Measurements from ENCODE around the gene DCT. TPM values are rescaled to one million over a fixed set of nuclear protein-coding genes. Genes with fewer than 3 reads are reported as not detected.
"Not testable (repeated sequence)": the region's sequence is repeated elsewhere in the genome, so short reads cannot be mapped to it uniquely, and the experiment has no call there.

The DCT gene
- polyA plus RNA-seq (2013), result 0.22 TPM

GRCh38 chr13:94479616-94480015 lies at the start of gene DCT:
Gene DCT (minus strand): TSS chr13:94479682. CDS start chr13:94479255, 427 bp downstream.
- H3K4me1 ChIP-seq (ENCODE audit: control extremely low read depth in 1 of 4, control insufficient read depth in 4 of 4, insufficient read depth in 4 of 4, low read length in 3 of 4), result peaks cover 0 to 2% (median 0%) of the 10 kb centered on the region in 4 experiments
- no peak for DNase-seq
- no peaks in the 10 kb centered on the region for H3K9me3 ChIP-seq (ENCODE audit: control extremely low read depth in 1 of 5, control insufficient read depth in 4 of 5, insufficient read depth in 2 of 5, low read depth in 1 of 5, low read length in 4 of 5)
- POLR2A ChIA-PET, result no interaction called here
- peaks cover 0 to 3% (median 0%) of the 10 kb centered on the region in 5 experiments for H3K27me3 ChIP-seq (replicated peaks in 2 of 5; ENCODE audit: control insufficient read depth in 4 of 5, insufficient read depth in 5 of 5, low read length in 4 of 5)
- H3K27ac ChIP-seq (ENCODE audit: insufficient read depth in 1 of 2, low read depth in 1 of 2, low read length in 2 of 2, poor library complexity in 1 of 2, severe bottlenecking in 2 of 2), result no peak within 1 kb of the TSS
- WGBS (ENCODE audit: insufficient coverage), result 100% methylated on average over 2 of the region's 3 CpGs
- H3K4me3 ChIP-seq (ENCODE audit: control insufficient read depth in 1 of 7, extremely low read depth in 1 of 7, insufficient read depth in 4 of 7, low read depth in 2 of 7, low read length in 6 of 7), result no peak within 1 kb of the TSS
- H3K36me3 ChIP-seq (ENCODE audit: control insufficient read depth in 4 of 4, insufficient read depth in 4 of 4, low read length in 3 of 4), result no peaks in the 10 kb centered on the region
- CTCF ChIA-PET, result no interaction called here

- DNase-seq; H3K36me3 ChIP-seq (ENCODE audit: control insufficient read depth in 4 of 4, insufficient read depth in 4 of 4, low read length in 3 of 4); H3K4me3 ChIP-seq (ENCODE audit: control insufficient read depth in 1 of 7, extremely low read depth in 1 of 7, insufficient read depth in 4 of 7, low read depth in 2 of 7, low read length in 6 of 7); H3K27me3 ChIP-seq (replicated peaks in 2 of 5; ENCODE audit: control insufficient read depth in 4 of 5, insufficient read depth in 5 of 5, low read length in 4 of 5); CTCF ChIA-PET; POLR2A ChIA-PET; H3K4me1 ChIP-seq (ENCODE audit: control extremely low read depth in 1 of 4, control insufficient read depth in 4 of 4, insufficient read depth in 4 of 4, low read length in 3 of 4); H3K9me3 ChIP-seq (ENCODE audit: control extremely low read depth in 1 of 5, control insufficient read depth in 4 of 5, insufficient read depth in 2 of 5, low read depth in 1 of 5, low read length in 4 of 5); H3K27ac ChIP-seq (ENCODE audit: insufficient read depth in 1 of 2, low read depth in 1 of 2, low read length in 2 of 2, poor library complexity in 1 of 2, severe bottlenecking in 2 of 2): not testable (repeated sequence)
- 93% methylated on average over 6 of the region's 7 CpGs for WGBS (ENCODE audit: insufficient coverage)
These were observed 47.5 kb upstream of the DCT start for GRCh38 chr13:94526956-94527355.

GRCh38 chr13:94525781-94526180 lies 46.3 kb upstream of the DCT start:
- no peak overlapping the region for H3K4me3 ChIP-seq (ENCODE audit: control insufficient read depth in 1 of 7, extremely low read depth in 1 of 7, insufficient read depth in 4 of 7, low read depth in 2 of 7, low read length in 6 of 7)
- H3K27ac ChIP-seq (ENCODE audit: insufficient read depth in 1 of 2, low read depth in 1 of 2, low read length in 2 of 2, poor library complexity in 1 of 2, severe bottlenecking in 2 of 2), result no peak overlapping the region
- H3K27me3 ChIP-seq (replicated peaks in 2 of 5; ENCODE audit: control insufficient read depth in 4 of 5, insufficient read depth in 5 of 5, low read length in 4 of 5), result no peaks in the 10 kb centered on the region
- H3K9me3 ChIP-seq (ENCODE audit: control extremely low read depth in 1 of 5, control insufficient read depth in 4 of 5, insufficient read depth in 2 of 5, low read depth in 1 of 5, low read length in 4 of 5), result peaks cover 0 to 3% (median 0%) of the 10 kb centered on the region in 5 experiments
- POLR2A ChIA-PET, result no interaction called here
- CTCF ChIA-PET, result no interaction called here
- WGBS (ENCODE audit: insufficient coverage), result 100% methylated on average over 2 of the region's 2 CpGs
- H3K36me3 ChIP-seq (ENCODE audit: control insufficient read depth in 4 of 4, insufficient read depth in 4 of 4, low read length in 3 of 4), result no peaks in the 10 kb centered on the region
- no peak for DNase-seq
- no peaks in the 10 kb centered on the region for H3K4me1 ChIP-seq (ENCODE audit: control extremely low read depth in 1 of 4, control insufficient read depth in 4 of 4, insufficient read depth in 4 of 4, low read length in 3 of 4)

- ChIA-PET CTCF (no interaction called here), POLR2A (no interaction called here)
- peaks cover 0 to 3% (median 0%) of the 10 kb centered on the region in 5 experiments for H3K9me3 ChIP-seq (ENCODE audit: control extremely low read depth in 1 of 5, control insufficient read depth in 4 of 5, insufficient read depth in 2 of 5, low read depth in 1 of 5, low read length in 4 of 5)
- 96% methylated on average over 7 of the region's 7 CpGs for WGBS (ENCODE audit: insufficient coverage)
- H3K4me1 ChIP-seq (ENCODE audit: control extremely low read depth in 1 of 4, control insufficient read depth in 4 of 4, insufficient read depth in 4 of 4, low read length in 3 of 4), result no peaks in the 10 kb centered on the region
- H3K36me3 ChIP-seq (ENCODE audit: control insufficient read depth in 4 of 4, insufficient read depth in 4 of 4, low read length in 3 of 4), result no peaks in the 10 kb centered on the region
- H3K27ac ChIP-seq (ENCODE audit: insufficient read depth in 1 of 2, low read depth in 1 of 2, low read length in 2 of 2, poor library complexity in 1 of 2, severe bottlenecking in 2 of 2), result no peak overlapping the region
- no peak for DNase-seq
- H3K27me3 ChIP-seq (replicated peaks in 2 of 5; ENCODE audit: control insufficient read depth in 4 of 5, insufficient read depth in 5 of 5, low read length in 4 of 5), result no peaks in the 10 kb centered on the region
- H3K4me3 ChIP-seq (ENCODE audit: control insufficient read depth in 1 of 7, extremely low read depth in 1 of 7, insufficient read depth in 4 of 7, low read depth in 2 of 7, low read length in 6 of 7), result no peak overlapping the region
These were observed 44.9 kb upstream of the DCT start for GRCh38 chr13:94524407-94524806.

- CTCF ChIA-PET, result no interaction called here
- no peaks in the 10 kb centered on the region for H3K36me3 ChIP-seq (ENCODE audit: control insufficient read depth in 4 of 4, insufficient read depth in 4 of 4, low read length in 3 of 4)
- H3K4me3 ChIP-seq (ENCODE audit: control insufficient read depth in 1 of 7, extremely low read depth in 1 of 7, insufficient read depth in 4 of 7, low read depth in 2 of 7, low read length in 6 of 7), result no peak overlapping the region
- no peaks in the 10 kb centered on the region for H3K4me1 ChIP-seq (ENCODE audit: control extremely low read depth in 1 of 4, control insufficient read depth in 4 of 4, insufficient read depth in 4 of 4, low read length in 3 of 4)
- H3K27ac ChIP-seq (ENCODE audit: insufficient read depth in 1 of 2, low read depth in 1 of 2, low read length in 2 of 2, poor library complexity in 1 of 2, severe bottlenecking in 2 of 2), result no peak overlapping the region
- H3K9me3 ChIP-seq (ENCODE audit: control extremely low read depth in 1 of 5, control insufficient read depth in 4 of 5, insufficient read depth in 2 of 5, low read depth in 1 of 5, low read length in 4 of 5), result peaks cover 0 to 6% (median 0%) of the 10 kb centered on the region in 5 experiments
- no peak for DNase-seq
- POLR2A ChIA-PET, result no interaction called here
- H3K27me3 ChIP-seq (replicated peaks in 2 of 5; ENCODE audit: control insufficient read depth in 4 of 5, insufficient read depth in 5 of 5, low read length in 4 of 5), result no peaks in the 10 kb centered on the region
These were observed 40.5 kb upstream of the DCT start for GRCh38 chr13:94520001-94520400.

- Histone ChIP-seq H3K9me3 (ENCODE audit: control extremely low read depth in 1 of 5, control insufficient read depth in 4 of 5, insufficient read depth in 2 of 5, low read depth in 1 of 5, low read length in 4 of 5) (peaks cover 0 to 3% (median 0%) of the 10 kb centered on the region in 5 experiments), H3K36me3 (ENCODE audit: control insufficient read depth in 4 of 4, insufficient read depth in 4 of 4, low read length in 3 of 4) (no peaks in the 10 kb centered on the region), H3K27me3 (replicated peaks in 2 of 5; ENCODE audit: control insufficient read depth in 4 of 5, insufficient read depth in 5 of 5, low read length in 4 of 5) (no peaks in the 10 kb centered on the region), H3K4me3 (ENCODE audit: control insufficient read depth in 1 of 7, extremely low read depth in 1 of 7, insufficient read depth in 4 of 7, low read depth in 2 of 7, low read length in 6 of 7) (no peak overlapping the region), H3K27ac (ENCODE audit: insufficient read depth in 1 of 2, low read depth in 1 of 2, low read length in 2 of 2, poor library complexity in 1 of 2, severe bottlenecking in 2 of 2) (no peak overlapping the region), H3K4me1 (ENCODE audit: control extremely low read depth in 1 of 4, control insufficient read depth in 4 of 4, insufficient read depth in 4 of 4, low read length in 3 of 4) (no peaks in the 10 kb centered on the region)
- WGBS (ENCODE audit: insufficient coverage), result 100% methylated on average over 1 of the region's 1 CpG
- CTCF ChIA-PET, result no interaction called here
- POLR2A ChIA-PET, result no interaction called here
- DNase-seq, result no peak
These were observed 37.0 kb upstream of the DCT start for GRCh38 chr13:94516456-94516855.

- no peak for DNase-seq
- ChIA-PET POLR2A (no interaction called here), CTCF (interaction anchor here (1.5 kb wide), 1 partner anchor 16 kb away, joined by 4 read pairs; no protein-coding TSS in a partner anchor)
- H3K9me3 ChIP-seq (ENCODE audit: control extremely low read depth in 1 of 5, control insufficient read depth in 4 of 5, insufficient read depth in 2 of 5, low read depth in 1 of 5, low read length in 4 of 5), result peaks cover 0 to 3% (median 0%) of the 10 kb centered on the region in 5 experiments
- H3K27ac ChIP-seq (ENCODE audit: insufficient read depth in 1 of 2, low read depth in 1 of 2, low read length in 2 of 2, poor library complexity in 1 of 2, severe bottlenecking in 2 of 2), result no peak overlapping the region
- WGBS (ENCODE audit: insufficient coverage), result 83% methylated on average over 2 of the region's 4 CpGs
- no peaks in the 10 kb centered on the region for H3K4me1 ChIP-seq (ENCODE audit: control extremely low read depth in 1 of 4, control insufficient read depth in 4 of 4, insufficient read depth in 4 of 4, low read length in 3 of 4)
- no peak overlapping the region for H3K4me3 ChIP-seq (ENCODE audit: control insufficient read depth in 1 of 7, extremely low read depth in 1 of 7, insufficient read depth in 4 of 7, low read depth in 2 of 7, low read length in 6 of 7)
- H3K27me3 ChIP-seq (replicated peaks in 2 of 5; ENCODE audit: control insufficient read depth in 4 of 5, insufficient read depth in 5 of 5, low read length in 4 of 5), result no peaks in the 10 kb centered on the region
- no peaks in the 10 kb centered on the region for H3K36me3 ChIP-seq (ENCODE audit: control insufficient read depth in 4 of 4, insufficient read depth in 4 of 4, low read length in 3 of 4)
These were observed 36.4 kb upstream of the DCT start for GRCh38 chr13:94515911-94516310.
